ENCODE results near the gene CHPF. TPM values are rescaled to one million over a fixed set of nuclear protein-coding genes. Genes with fewer than 3 reads are reported as not detected.

CHPF gene
- total RNA-seq, 1 experiment from 2014 or later: 139 TPM

- Histone ChIP-seq H3K36me3 (ENCODE audit: low read depth, low read length) (no peaks in the 10 kb centered on the region), H3K27me3 (ENCODE audit: low read length) (peaks cover 47% of the 10 kb centered on the region), H4K20me1 (ENCODE audit: low read length) (no peaks in the 10 kb centered on the region), H3F3A (ENCODE audit: low read length, unreplicated experiment) (no peaks in the 10 kb centered on the region), H3K4me3 (ENCODE audit: low read length) (0 out of 2 replicates have a peak within 1 kb of the TSS, but pooled peaks have one; percentile 8), H3K9ac (ENCODE audit: low read length) (no peak within 1 kb of the TSS), H2AFZ (ENCODE audit: low read length) (peak within 1 kb of the TSS; percentile 32), H3K9me3 (ENCODE audit: low read length) (no peaks in the 10 kb centered on the region), H3K79me2 (ENCODE audit: low read length) (no peaks in the 10 kb centered on the region), H3K4me1 (ENCODE audit: insufficient read depth, low read length) (no peaks in the 10 kb centered on the region; the same call in 1 of the 2 replicates), H3K27ac (ENCODE audit: low read length) (no peak within 1 kb of the TSS), H3K4me2 (ENCODE audit: low read length) (peak within 1 kb of the TSS; percentile 48), H3K9me2 (replicated peaks; ENCODE audit: low read length) (no peaks in the 10 kb centered on the region)
- BruUV-seq (replicated peaks): no TSS peak
- ChIA-PET POLR2A (ENCODE audit: unreplicated experiment) (no interaction called here), CTCF (no interaction called here)
- intact Hi-C loops (cut with micrococcal nuclease): no loop called here
- TF ChIP-seq EZH2phosphoT487 (IDR thresholded peaks at IDR 0.05; ENCODE audit: borderline replicate concordance, low read length) (no peak), CTCF (conservative IDR thresholded peaks at IDR 0.05; ENCODE audit: low read depth, low read length) (no peak), EZH2 (IDR thresholded peaks at IDR 0.05; ENCODE audit: low read length, unreplicated experiment) (no peak)
- no peak for ATAC-seq
- DNase-seq: no peak
These were observed 29.3 kb downstream of the CHPF start, which contains the start of gene ASIC4 for GRCh38 chr2:219514196-219514761. TSS of gene ASIC4 (plus strand) at chr2:219514482. CDS start at chr2:219514725, 243 bp downstream.

- Histone ChIP-seq H3K9me2 (replicated peaks; ENCODE audit: low read length) (no peaks in the 10 kb centered on the region), H4K20me1 (ENCODE audit: low read length) (no peaks in the 10 kb centered on the region), H3K4me2 (ENCODE audit: low read length) (peak overlapping the region; percentile 48), H3K9ac (ENCODE audit: low read length) (no peak overlapping the region), H3K4me3 (ENCODE audit: low read length) (0 out of 2 replicates have a peak overlapping the region, but pooled peaks have one; percentile 8), H3K27me3 (ENCODE audit: low read length) (peaks cover 47% of the 10 kb centered on the region), H2AFZ (ENCODE audit: low read length) (peak overlapping the region; percentile 32; the same call in 1 of the 2 replicates), H3K4me1 (ENCODE audit: insufficient read depth, low read length) (no peaks in the 10 kb centered on the region; the same call in 1 of the 2 replicates), H3K36me3 (ENCODE audit: low read depth, low read length) (no peaks in the 10 kb centered on the region), H3K27ac (ENCODE audit: low read length) (no peak overlapping the region), H3K9me3 (ENCODE audit: low read length) (no peaks in the 10 kb centered on the region), H3F3A (ENCODE audit: low read length, unreplicated experiment) (no peaks in the 10 kb centered on the region), H3K79me2 (ENCODE audit: low read length) (no peaks in the 10 kb centered on the region)
- TF ChIP-seq CTCF (conservative IDR thresholded peaks at IDR 0.05; ENCODE audit: low read depth, low read length): no peak
- TF ChIP-seq EZH2 (IDR thresholded peaks at IDR 0.05; ENCODE audit: low read length, unreplicated experiment): no peak
- no peak for TF ChIP-seq EZH2phosphoT487 (IDR thresholded peaks at IDR 0.05; ENCODE audit: borderline replicate concordance, low read length)
- DNase-seq (no peak), ATAC-seq (no peak)
- intact Hi-C loops (cut with micrococcal nuclease): no loop called here
- BruUV-seq (replicated peaks): no TSS peak
- POLR2A ChIA-PET (ENCODE audit: unreplicated experiment): no interaction called here
- CTCF ChIA-PET: no interaction called here
These were observed 29.8 kb downstream of the CHPF start for GRCh38 chr2:219513787-219514186.

- Histone ChIP-seq H3K4me2 (ENCODE audit: low read length) (no peak overlapping the region), H3K4me3 (ENCODE audit: low read length) (no peak overlapping the region), H3K36me3 (ENCODE audit: low read depth, low read length) (no peaks in the 10 kb centered on the region), H3K9me3 (ENCODE audit: low read length) (no peaks in the 10 kb centered on the region), H2AFZ (ENCODE audit: low read length) (no peak overlapping the region), H3K9ac (ENCODE audit: low read length) (no peak overlapping the region), H3K4me1 (ENCODE audit: insufficient read depth, low read length) (no peaks in the 10 kb centered on the region; the same call in 1 of the 2 replicates), H4K20me1 (ENCODE audit: low read length) (no peaks in the 10 kb centered on the region), H3K9me2 (replicated peaks; ENCODE audit: low read length) (no peaks in the 10 kb centered on the region), H3F3A (ENCODE audit: low read length, unreplicated experiment) (no peaks in the 10 kb centered on the region), H3K27ac (ENCODE audit: low read length) (no peak overlapping the region), H3K79me2 (ENCODE audit: low read length) (no peaks in the 10 kb centered on the region), H3K27me3 (ENCODE audit: low read length) (peaks cover 47% of the 10 kb centered on the region)
- TF ChIP-seq EZH2 (IDR thresholded peaks at IDR 0.05; ENCODE audit: low read length, unreplicated experiment) (no peak), CTCF (conservative IDR thresholded peaks at IDR 0.05; ENCODE audit: low read depth, low read length) (no peak), EZH2phosphoT487 (IDR thresholded peaks at IDR 0.05; ENCODE audit: borderline replicate concordance, low read length) (no peak)
- intact Hi-C loops (cut with micrococcal nuclease): no loop called here
- ChIA-PET CTCF (no interaction called here), POLR2A (ENCODE audit: unreplicated experiment) (no interaction called here)
- DNase-seq (no peak), ATAC-seq (no peak)
- BruUV-seq (replicated peaks): no TSS peak
These were observed 30.9 kb downstream of the CHPF start for GRCh38 chr2:219512524-219513216.

All from PC-3 (cell line).